BE2C (cell line): ENCODE measurements around the gene PIK3R5.

Source experiments
- DNase-seq: peaks from one replicate; pipeline ENCODE4 v3.0.0-alpha.2; 2020
- H3K27me3 ChIP-seq: fragments of 250-450 bp; sonication (Bioruptor Pico); 2 replicates; pipeline ENCODE4 v1.5.1; 2020; ENCODE audit warnings: mild to moderate bottlenecking
- H3K36me3 ChIP-seq: fragments of 250-450 bp; sonication (Bioruptor Pico); 2 replicates; pipeline ENCODE4 v1.5.1; 2020; ENCODE audit warnings: mild to moderate bottlenecking
- H3K4me1 ChIP-seq: fragments of 250-450 bp; sonication (Bioruptor Pico); 2 replicates; pipeline ENCODE4 v1.5.1; 2020
- H3K4me3 ChIP-seq: 2 replicates; pipeline ENCODE4 v1.5.1; 2011; ENCODE audit warnings: low read depth, low read length
- H3K9me3 ChIP-seq: fragments of 250-450 bp; sonication (Bioruptor Pico); 2 replicates; pipeline ENCODE4 v1.5.1; 2020
- TF ChIP-seq, protein P1 (sequence below): IDR thresholded peaks from 2 replicates; pipeline ENCODE4 v1.5.1; 2012; ENCODE audit warnings: mild to moderate bottlenecking, low read depth, low read length

The PIK3R5 gene

DNA sequence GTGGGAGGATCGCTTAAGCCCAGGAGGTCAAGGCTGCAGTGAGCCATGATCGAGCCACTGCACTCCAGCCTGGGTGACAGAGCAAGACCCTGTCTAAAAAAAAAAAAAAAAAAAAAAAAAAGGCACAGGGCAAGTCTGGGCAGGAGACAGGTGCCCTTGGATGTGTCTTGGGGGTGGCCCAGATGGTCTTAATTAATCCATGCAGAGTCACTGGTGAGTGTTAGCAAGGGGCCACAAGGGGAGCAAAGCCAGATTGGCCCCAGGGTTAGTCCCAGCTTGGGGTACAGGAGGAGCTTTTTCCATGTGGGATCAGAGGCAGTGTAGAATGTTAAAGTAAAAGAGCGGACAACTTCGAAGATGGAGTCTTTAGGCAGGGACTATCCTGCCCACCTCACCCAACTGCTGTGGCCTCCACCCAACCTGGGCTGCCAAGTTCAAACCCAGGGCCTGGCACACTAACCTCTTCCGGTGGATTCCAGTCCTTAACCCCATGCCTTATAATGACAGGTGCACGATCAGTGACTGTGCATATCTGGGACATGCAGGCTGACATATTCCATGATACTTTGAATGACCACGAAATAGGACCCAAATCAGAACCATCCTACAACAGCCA is 134.2 kb downstream of the PIK3R5 start:
- Histone ChIP-seq H3K9me3 (no peaks in the 10 kb centered on the region), H3K27me3 (no peaks in the 10 kb centered on the region), H3K4me1 (no peaks in the 10 kb centered on the region), H3K36me3 (no peaks in the 10 kb centered on the region), H3K4me3 (no peak overlapping the region)
- DNase-seq: no peak
- TF ChIP-seq, protein P1, sequence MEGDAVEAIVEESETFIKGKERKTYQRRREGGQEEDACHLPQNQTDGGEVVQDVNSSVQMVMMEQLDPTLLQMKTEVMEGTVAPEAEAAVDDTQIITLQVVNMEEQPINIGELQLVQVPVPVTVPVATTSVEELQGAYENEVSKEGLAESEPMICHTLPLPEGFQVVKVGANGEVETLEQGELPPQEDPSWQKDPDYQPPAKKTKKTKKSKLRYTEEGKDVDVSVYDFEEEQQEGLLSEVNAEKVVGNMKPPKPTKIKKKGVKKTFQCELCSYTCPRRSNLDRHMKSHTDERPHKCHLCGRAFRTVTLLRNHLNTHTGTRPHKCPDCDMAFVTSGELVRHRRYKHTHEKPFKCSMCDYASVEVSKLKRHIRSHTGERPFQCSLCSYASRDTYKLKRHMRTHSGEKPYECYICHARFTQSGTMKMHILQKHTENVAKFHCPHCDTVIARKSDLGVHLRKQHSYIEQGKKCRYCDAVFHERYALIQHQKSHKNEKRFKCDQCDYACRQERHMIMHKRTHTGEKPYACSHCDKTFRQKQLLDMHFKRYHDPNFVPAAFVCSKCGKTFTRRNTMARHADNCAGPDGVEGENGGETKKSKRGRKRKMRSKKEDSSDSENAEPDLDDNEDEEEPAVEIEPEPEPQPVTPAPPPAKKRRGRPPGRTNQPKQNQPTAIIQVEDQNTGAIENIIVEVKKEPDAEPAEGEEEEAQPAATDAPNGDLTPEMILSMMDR: no peak

DNA sequence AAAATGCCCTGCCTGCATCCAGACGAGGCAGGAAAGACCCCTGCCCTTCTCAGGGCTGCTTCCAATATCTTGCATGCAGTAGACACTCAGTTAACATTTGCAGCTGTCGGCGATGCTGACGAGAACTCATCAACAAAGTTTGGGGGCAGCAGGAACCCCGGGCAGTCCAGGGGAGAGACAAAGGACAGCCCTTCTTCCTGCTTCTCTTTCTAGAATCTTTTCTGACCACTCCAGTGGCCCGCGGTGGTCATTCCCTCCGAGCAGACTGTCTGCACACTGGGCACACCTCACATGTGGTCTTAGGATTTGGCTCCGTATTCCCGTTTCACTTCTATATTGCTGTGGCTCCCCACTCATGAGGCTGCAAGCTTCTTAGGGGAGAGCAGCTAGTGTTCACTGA is 135.4 kb downstream of the PIK3R5 start:
- TF ChIP-seq, protein P1: no peak
- H3K4me3 ChIP-seq: no peak overlapping the region
- H3K36me3 ChIP-seq: no peaks in the 10 kb centered on the region
- no peaks in the 10 kb centered on the region for H3K9me3 ChIP-seq
- no peak for DNase-seq
- no peaks in the 10 kb centered on the region for H3K27me3 ChIP-seq
- no peaks in the 10 kb centered on the region for H3K4me1 ChIP-seq

DNA sequence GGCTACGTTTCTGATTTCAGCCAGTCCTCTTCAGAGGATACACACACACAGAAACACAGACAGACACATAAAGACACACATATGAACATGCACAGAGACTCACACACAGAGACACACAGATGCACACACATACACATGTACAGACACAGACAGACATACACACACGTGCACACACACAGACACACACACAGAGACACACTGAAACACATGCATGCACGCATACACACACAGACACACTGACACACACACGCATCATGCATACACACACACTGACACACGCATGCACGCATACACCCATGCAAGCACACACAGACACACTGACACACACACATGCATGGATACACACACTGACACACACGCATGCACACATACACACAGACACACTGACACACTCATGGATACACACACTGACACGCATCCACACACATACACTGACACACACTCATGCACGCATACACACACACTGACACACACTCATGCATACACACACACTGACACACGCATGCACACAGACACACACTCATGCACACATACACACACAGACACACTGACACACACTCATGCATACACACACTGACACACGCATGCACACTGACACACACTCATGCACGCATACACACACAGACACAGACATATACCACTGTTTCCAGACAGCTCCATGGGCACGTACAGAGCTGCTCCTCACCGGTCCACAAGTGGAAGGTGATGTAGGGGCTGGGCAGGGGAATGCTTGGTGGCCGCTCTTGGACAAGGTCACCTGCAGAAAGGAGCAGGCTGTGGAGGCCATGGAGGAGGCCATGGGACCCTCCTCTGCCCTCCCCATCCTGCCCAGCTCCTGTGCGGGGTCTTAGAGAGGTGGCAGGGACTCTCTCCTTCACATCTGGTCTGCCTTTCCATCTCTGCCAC is 136.2 kb downstream of the PIK3R5 start:
- Histone ChIP-seq H3K4me3 (no peak overlapping the region), H3K9me3 (no peaks in the 10 kb centered on the region), H3K36me3 (no peaks in the 10 kb centered on the region), H3K27me3 (no peaks in the 10 kb centered on the region), H3K4me1 (no peaks in the 10 kb centered on the region)
- no peak for DNase-seq
- TF ChIP-seq, protein P1: no peak
